Adrenal gland (tissue), 5 donors: Measurements from ENCODE around the gene C10orf67.

Experiments used
- CTCF ChIP-seq, 6 experiments: fragments of 450-650 bp in 4 of 6; fragments of 200-600 bp in 2 of 6; sonication (generic) in 1 of 6; IDR thresholded peaks; 1 replicate in 5 of 6; 2 replicates in 1 of 6; pipeline versions ENCODE4 v1.5.1 to v1.8.0; 2016 to 2021; ENCODE audit warnings: antibody characterized with exemption in 6 of 6, mild to moderate bottlenecking in 2 of 6, moderate library complexity in 1 of 6
- POLR2A ChIP-seq, 2 donors: fragments of 450-650 bp; IDR thresholded peaks; one replicate each; pipeline ENCODE4 v1.6.1; 2017; ENCODE audit warnings: antibody characterized with exemption in 2 of 2, mild to moderate bottlenecking in 2 of 2, moderate library complexity in 1 of 2
- donor health status: DM: no; HTN: no; CAD: no.

- TF ChIP-seq POLR2A (IDR thresholded peaks at IDR 0.05), result no peak
- no peak for TF ChIP-seq CTCF (IDR thresholded peaks at IDR 0.05)
These were observed 23.4 kb upstream of the C10orf67 start for GRCh38 chr10:23367896-23368595.
